Retinal pigment epithelial cell (primary cell): ENCODE data around the gene CNTN4.

ENCODE experiments used
- DNase-seq: peaks from one replicate; pipeline ENCODE4 v3.0.0-alpha.2; 2010; ENCODE audit warnings: low read depth
- H3K4me3 ChIP-seq: 2 replicates; pipeline ENCODE4 v1.5.1; 2011; ENCODE audit warnings: mild to moderate bottlenecking, low read length, control low read depth, moderate library complexity
- TF ChIP-seq, protein P1 (sequence below): conservative IDR thresholded peaks from 2 replicates; pipeline ENCODE4 v1.5.1; 2011; ENCODE audit warnings: low read depth, low read length, control low read depth, inconsistent platforms

CNTN4 gene

DNA sequence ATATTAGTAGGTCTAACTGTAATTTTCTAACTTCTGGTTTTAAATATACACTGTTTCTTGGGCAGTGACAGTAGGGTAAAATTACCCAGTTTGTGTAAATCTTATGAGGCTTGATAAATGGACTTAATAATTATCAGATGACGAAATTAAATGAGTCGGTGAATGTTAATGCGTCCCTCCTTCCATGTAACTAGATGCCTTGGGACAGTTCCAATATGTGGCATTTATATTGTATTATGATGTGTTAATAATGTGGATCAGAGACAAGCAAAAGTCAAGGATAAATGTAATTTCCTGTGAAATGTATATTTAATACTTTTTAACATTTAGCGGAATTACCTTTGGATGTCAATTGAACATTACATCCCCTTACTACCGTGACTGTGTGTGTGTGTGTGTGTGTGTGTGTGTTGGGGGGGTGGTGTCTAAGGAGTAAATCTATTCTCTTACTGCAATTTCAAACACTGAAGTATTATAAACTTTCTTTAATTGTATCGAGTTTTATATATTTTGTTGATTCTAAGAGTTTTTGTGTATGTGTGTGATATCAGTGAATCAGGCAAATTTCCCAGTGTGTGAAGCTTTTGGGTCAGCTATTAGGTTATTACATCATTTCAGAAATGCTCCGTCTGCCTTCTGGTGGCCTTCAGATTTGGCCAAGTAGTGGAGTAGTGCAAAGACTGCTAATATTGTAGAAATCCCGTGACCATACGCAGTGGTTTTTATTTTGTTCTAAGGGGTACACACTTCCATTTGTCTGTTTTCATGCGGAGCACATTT is 50.1 kb downstream of the CNTN4 start:
- TF ChIP-seq, protein P1, sequence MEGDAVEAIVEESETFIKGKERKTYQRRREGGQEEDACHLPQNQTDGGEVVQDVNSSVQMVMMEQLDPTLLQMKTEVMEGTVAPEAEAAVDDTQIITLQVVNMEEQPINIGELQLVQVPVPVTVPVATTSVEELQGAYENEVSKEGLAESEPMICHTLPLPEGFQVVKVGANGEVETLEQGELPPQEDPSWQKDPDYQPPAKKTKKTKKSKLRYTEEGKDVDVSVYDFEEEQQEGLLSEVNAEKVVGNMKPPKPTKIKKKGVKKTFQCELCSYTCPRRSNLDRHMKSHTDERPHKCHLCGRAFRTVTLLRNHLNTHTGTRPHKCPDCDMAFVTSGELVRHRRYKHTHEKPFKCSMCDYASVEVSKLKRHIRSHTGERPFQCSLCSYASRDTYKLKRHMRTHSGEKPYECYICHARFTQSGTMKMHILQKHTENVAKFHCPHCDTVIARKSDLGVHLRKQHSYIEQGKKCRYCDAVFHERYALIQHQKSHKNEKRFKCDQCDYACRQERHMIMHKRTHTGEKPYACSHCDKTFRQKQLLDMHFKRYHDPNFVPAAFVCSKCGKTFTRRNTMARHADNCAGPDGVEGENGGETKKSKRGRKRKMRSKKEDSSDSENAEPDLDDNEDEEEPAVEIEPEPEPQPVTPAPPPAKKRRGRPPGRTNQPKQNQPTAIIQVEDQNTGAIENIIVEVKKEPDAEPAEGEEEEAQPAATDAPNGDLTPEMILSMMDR, result no peak
- DNase-seq, result no peak
- H3K4me3 ChIP-seq, result no peak overlapping the region

DNA sequence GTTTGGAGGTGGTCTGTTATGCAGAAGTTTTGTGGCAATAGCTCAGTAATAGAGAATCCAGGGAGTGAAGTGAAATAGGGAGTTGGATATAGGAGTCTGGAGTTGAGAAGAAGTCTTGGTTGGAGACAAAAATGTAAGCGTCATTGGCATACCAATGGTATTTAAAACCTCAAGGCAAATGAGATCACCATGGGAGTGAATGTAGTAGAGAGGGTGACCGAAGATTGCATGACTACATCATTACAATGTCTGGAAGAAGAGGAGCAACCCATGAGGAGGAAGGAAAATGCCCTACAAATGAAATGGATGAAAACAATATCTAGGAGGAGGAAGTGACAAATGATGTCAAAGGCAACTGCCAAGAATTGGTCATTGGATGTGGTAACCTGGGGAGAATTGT is 54.4 kb downstream of the CNTN4 start:
- TF ChIP-seq, protein P1, result no peak
- H3K4me3 ChIP-seq, result no peak overlapping the region
- DNase-seq, result no peak

DNA sequence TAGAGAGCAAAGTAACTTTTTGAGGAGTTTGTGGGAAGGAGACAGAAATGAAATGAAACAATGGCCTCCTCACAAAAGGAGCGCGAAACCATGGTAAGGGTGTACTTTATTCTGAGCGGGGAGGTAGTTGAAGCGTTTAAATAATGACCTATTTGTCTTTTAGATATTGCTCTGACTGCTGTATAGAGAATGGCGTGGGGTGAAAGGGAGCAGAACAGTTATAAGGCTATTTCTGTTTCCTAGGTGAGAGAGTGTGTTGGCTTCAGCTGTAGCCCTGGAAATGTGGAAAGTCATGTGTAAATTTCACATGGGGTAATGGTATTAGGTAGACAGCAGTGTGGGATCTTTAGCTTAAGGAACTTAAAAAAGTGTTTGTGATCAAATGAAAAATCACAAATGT is 54.9 kb downstream of the CNTN4 start:
- TF ChIP-seq, protein P1, result no peak
- DNase-seq, result no peak
- no peak overlapping the region for H3K4me3 ChIP-seq

DNA sequence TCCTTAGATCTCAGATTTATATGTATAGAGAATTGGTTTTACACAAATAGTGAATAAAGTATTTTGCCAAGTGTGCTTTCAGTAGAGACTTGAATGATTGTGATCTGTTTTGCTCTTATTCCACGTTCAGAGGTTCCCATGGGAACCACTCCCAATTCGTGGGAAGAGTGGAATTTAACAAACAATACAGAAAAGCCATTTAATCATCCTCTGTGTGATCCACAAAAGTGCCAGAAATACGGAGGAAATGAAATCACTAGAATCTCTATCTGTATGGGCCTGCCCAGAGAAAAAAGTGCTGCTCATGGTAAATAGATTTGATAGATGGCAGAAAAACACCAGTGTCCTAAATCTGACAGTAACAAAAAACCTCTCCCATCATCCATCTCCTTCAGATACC is 56.0 kb downstream of the CNTN4 start:
- TF ChIP-seq, protein P1, result no peak
- H3K4me3 ChIP-seq, result no peak overlapping the region
- no peak for DNase-seq

DNA sequence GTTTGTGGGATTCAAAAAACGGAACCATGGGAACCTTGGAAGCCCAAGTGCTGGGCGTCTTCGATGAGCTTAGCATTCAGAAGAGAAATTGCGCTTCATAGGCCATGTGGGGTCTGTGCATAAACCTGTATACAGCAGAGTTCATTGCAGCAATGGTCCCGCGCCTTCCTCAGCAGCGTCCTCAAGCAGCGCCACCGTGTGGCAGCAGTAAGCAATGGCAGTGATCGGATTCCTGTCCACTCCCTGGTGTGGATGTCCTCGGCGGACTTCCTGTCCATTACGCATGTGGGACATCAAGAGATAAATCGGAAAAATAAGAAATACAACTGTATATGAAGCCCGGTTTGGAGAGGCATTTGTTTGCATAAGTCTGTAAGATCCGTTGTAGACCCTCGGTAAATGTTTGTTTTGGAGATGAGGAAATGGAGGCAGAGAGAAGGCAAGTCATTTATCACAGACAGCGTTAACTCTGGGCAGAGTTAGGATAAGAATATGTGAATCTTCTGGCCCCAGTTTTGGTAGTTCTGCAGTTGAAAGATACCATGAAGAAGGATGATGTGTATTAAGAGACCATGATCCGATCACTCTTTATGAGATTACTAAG is 57.7 kb downstream of the CNTN4 start:
- TF ChIP-seq, protein P1, result peak; percentile 67
- no peak for DNase-seq
- no peak overlapping the region for H3K4me3 ChIP-seq

DNA sequence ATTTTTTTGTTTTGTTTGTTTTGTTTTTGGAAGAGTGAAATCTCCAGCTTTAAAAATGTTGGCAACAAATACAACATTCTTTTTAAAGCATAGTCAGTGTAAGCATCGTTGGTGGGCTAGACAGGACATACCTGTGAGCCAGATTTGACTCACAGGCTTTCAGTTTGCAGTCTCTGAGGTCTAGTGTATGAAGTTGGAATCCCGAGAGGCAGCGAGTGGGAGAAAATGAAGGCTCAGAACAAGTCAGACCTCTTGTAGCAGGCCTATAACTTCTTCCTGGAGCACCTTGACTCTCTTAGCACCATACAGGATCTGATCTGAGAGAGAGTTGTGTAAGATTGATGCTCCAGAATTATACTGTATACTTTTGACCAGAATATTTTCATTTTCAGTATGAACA is 60.2 kb downstream of the CNTN4 start:
- TF ChIP-seq, protein P1, result no peak
- H3K4me3 ChIP-seq, result no peak overlapping the region
- no peak for DNase-seq

DNA sequence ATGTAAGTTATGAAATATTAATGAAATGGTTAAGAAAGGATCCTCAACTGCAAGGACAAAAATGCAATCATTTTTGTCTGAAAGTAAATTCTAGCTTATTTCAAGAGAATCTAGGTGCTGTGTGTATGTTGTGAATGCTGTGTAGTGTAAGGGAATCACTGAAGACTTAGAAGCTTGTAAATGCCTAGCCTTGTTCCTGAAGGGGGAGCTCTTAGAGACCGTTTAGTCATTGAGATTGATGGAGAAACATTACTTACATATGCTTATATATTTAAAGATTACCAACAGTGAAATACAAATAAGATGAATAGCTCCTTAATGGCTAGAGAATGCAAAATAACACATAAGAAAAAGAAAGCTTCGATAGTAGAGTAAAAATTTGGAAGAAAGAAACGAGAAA is 67.9 kb downstream of the CNTN4 start:
- TF ChIP-seq, protein P1, result peak; percentile 60
- H3K4me3 ChIP-seq, result no peak overlapping the region
- no peak for DNase-seq
